HG02840 (cell line): ENCODE results near the gene TIPRL.

Experiments used
- ATAC-seq: cut with Tn5 transposase; IDR thresholded peaks from one replicate; pipeline ENCODE4 v1.9.1; 2021; ENCODE audit warnings: mild to moderate bottlenecking, moderate library complexity, moderate number of reproducible peaks; ENCODE audit not compliant: unreplicated experiment, low FRiP score

Gene TIPRL

GRCh38 chr1:168243636-168244212, 65.0 kb downstream of the TIPRL start:
- ATAC-seq: no peak

DNA sequence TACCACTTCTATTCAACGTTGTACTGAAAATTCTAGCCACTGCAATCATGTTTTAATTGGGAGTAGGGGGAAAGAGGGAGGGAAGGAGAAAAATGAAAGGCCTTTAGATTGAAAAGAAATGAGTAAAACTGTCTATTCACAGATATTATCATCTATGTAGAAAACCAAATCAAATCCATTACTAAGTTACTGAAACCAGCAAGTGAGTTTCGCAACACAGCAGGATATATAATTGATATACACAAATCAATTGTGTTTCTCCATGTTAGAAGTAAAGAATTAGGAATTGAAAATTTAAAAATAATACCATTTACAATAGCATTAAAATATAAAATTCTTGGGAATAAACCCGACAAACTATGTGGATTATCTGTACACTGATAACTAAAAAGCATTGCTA, 66.3 kb downstream of the TIPRL start:
- ATAC-seq: no peak

- no peak for ATAC-seq
Observed at GRCh38 chr1:168246506-168246905, 67.7 kb downstream of the TIPRL start.
